Endothelial cell of umbilical vein (primary cell): ENCODE results near the gene BCCIP. TPM values are rescaled to one million over a fixed set of nuclear protein-coding genes. Genes with fewer than 3 reads are reported as not detected.

Experiments used
- BruUV-seq: library from RNA; stranded (reverse); fragments of 400-500 nt; replicated peaks from 2 replicates; lab custom pipeline; 2021; lab: Mats Ljungman, UMichigan
- CTCF ChIA-PET: fragments of 300-600, 350-600 bp; sonication (Branson Sonifier 250); formaldehyde crosslinking; loops from one replicate; lab custom pipeline; 2021; ENCODE audit warnings: antibody characterized with exemption, inconsistent platforms; lab: Charles Lee
- POLR2A ChIA-PET: fragments of 300-600, 350-600 bp; sonication (Branson Sonifier 250); formaldehyde crosslinking; loops from one replicate; lab custom pipeline; 2021; ENCODE audit warnings: antibody characterized with exemption, inconsistent platforms; lab: Charles Lee
- DNase-seq: peaks from one replicate; pipeline ENCODE4 v3.0.0-alpha.2; 2011; ENCODE audit warnings: low read depth, low spot score
- FAIRE-seq: peaks from 2 replicates; lab custom pipeline; 2011; peaks lifted over from hg19 to GRCh38; lab: Jason Lieb, UNC
- H2AFZ ChIP-seq: 2 replicates; pipeline ENCODE4 v1.6.0; 2012; ENCODE audit warnings: low read depth, low read length, control low read depth, inconsistent platforms
- H3K27ac ChIP-seq: 2 replicates; pipeline ENCODE4 v1.5.1; 2011; ENCODE audit warnings: low read depth, mild to moderate bottlenecking, control low read depth, low read length, moderate library complexity; ENCODE audit not compliant: insufficient read depth
- H3K27me3 ChIP-seq, 2 experiments: 2 replicates each; pipeline versions ENCODE4 v1.6.0 to v1.6.1; 2011; ENCODE audit warnings: low read length in 2 of 2, mixed read lengths in 1 of 2; ENCODE audit not compliant: control insufficient read depth in 2 of 2, insufficient read depth in 2 of 2
- H3K36me3 ChIP-seq, 2 experiments: 2 replicates in 1 of 2; 3 replicates in 1 of 2; pipeline ENCODE4 v1.5.1; 2011; ENCODE audit warnings: low read length in 2 of 2, mild to moderate bottlenecking in 1 of 2, moderate library complexity in 1 of 2; ENCODE audit not compliant: control insufficient read depth in 2 of 2, insufficient read depth in 2 of 2; ENCODE audit errors: extremely low read depth in 1 of 2
- H3K4me1 ChIP-seq: 3 replicates; pipeline ENCODE4 v1.5.1; 2011; ENCODE audit warnings: mild to moderate bottlenecking, low read length; ENCODE audit not compliant: control insufficient read depth, insufficient read depth; ENCODE audit errors: extremely low read depth
- H3K4me2 ChIP-seq: 2 replicates; pipeline ENCODE4 v1.6.1; 2011; ENCODE audit warnings: low read length, control low read depth, mixed read lengths; ENCODE audit not compliant: insufficient read depth
- H3K4me3 ChIP-seq, 3 experiments: fragments of 200-600 bp in 1 of 3; sonication (generic), shearing (Covaris generic) in 1 of 3; replicated peaks in 1 of 3; 2 replicates each; pipeline ENCODE4 v1.5.1; 2011 to 2016; ENCODE audit warnings: control low read depth in 3 of 3, low read length in 3 of 3, mild to moderate bottlenecking in 2 of 3, inconsistent platforms in 1 of 3, low read depth in 1 of 3, moderate library complexity in 1 of 3; ENCODE audit not compliant: insufficient read depth in 1 of 3
- H3K79me2 ChIP-seq: 2 replicates; pipeline ENCODE4 v1.6.0; 2012; ENCODE audit warnings: low read length, inconsistent platforms; ENCODE audit not compliant: control insufficient read depth, insufficient read depth
- H3K9ac ChIP-seq: replicated peaks from 2 replicates; pipeline ENCODE3; 2011; ENCODE audit warnings: low read length, control low read depth; ENCODE audit not compliant: insufficient read depth; ENCODE audit errors: extremely low read depth
- H3K9me1 ChIP-seq: replicated peaks from 3 replicates; pipeline ENCODE4 v1.6.0; 2011; ENCODE audit warnings: mild to moderate bottlenecking, low read length; ENCODE audit not compliant: control insufficient read depth, insufficient read depth; ENCODE audit errors: extremely low read depth
- H3K9me3 ChIP-seq: replicated peaks from 2 replicates; pipeline ENCODE4 v1.5.1; 2012; ENCODE audit warnings: low read length, inconsistent platforms; ENCODE audit not compliant: control insufficient read depth, insufficient read depth
- H4K20me1 ChIP-seq: replicated peaks from 2 replicates; pipeline ENCODE3; 2011; ENCODE audit warnings: mild to moderate bottlenecking, low read length; ENCODE audit not compliant: control insufficient read depth, insufficient read depth; ENCODE audit errors: extremely low read depth
- CTCF ChIP-seq, 2 donors: IDR thresholded peaks; 1 replicate in 1 of 2; 2 replicates in 1 of 2; pipeline ENCODE4 v1.5.1; 2011; ENCODE audit warnings: low read length in 2 of 2, mild to moderate bottlenecking in 2 of 2, moderate library complexity in 2 of 2, control low read depth in 1 of 2, inconsistent platforms in 1 of 2, low read depth in 1 of 2; ENCODE audit not compliant: insufficient read depth in 1 of 2; ENCODE audit errors: extremely low read depth in 1 of 2
- EZH2 ChIP-seq: IDR thresholded peaks from 2 replicates; pipeline ENCODE4 v1.6.1; 2012; ENCODE audit warnings: borderline replicate concordance, low read depth, mild to moderate bottlenecking, moderate library complexity, low read length, inconsistent platforms; ENCODE audit not compliant: severe bottlenecking
- FOS ChIP-seq: IDR thresholded peaks from 2 replicates; pipeline ENCODE4 v1.6.1; 2011; ENCODE audit warnings: mild to moderate bottlenecking, low read length, moderate library complexity, borderline replicate concordance; ENCODE audit not compliant: insufficient read depth
- GATA2 ChIP-seq: IDR thresholded peaks from 2 replicates; pipeline ENCODE4 v1.7.0; 2011; ENCODE audit warnings: low read depth, mild to moderate bottlenecking, moderate library complexity, mixed read lengths, low read length; ENCODE audit not compliant: insufficient read length, insufficient read depth
- JUN ChIP-seq: IDR thresholded peaks from 2 replicates; pipeline ENCODE4 v1.6.1; 2011; ENCODE audit warnings: borderline replicate concordance, low read depth; ENCODE audit not compliant: insufficient read length, insufficient read depth
- MAX ChIP-seq: IDR thresholded peaks from 2 replicates; pipeline ENCODE4 v1.6.1; 2011; ENCODE audit not compliant: insufficient read depth, insufficient read length
- MYC ChIP-seq: IDR thresholded peaks from one replicate; pipeline ENCODE4 v1.6.1; 2011; ENCODE audit warnings: mild to moderate bottlenecking, low read depth, low read length
- POLR2A ChIP-seq: IDR thresholded peaks from 2 replicates; pipeline ENCODE4 v1.6.1; 2012; ENCODE audit warnings: low read depth, mild to moderate bottlenecking, control low read depth, low read length
- POLR2AphosphoS5 ChIP-seq: IDR thresholded peaks from 2 replicates; pipeline ENCODE4 v1.6.1; 2012; ENCODE audit warnings: low read depth, mild to moderate bottlenecking, control low read depth, low read length, moderate library complexity; ENCODE audit not compliant: insufficient read depth
- dilution Hi-C: fragments of 300-500 bp; cut with MboI; formaldehyde crosslinking; loops from one replicate; pipeline ENCODE4 v1.15.0; 2019; ENCODE audit warnings: low sequenced_read_pairs; ENCODE audit not compliant: extremely low pct_ligation_motif_present
- intact Hi-C: fragments of 100-400 bp; cut with micrococcal nuclease; formaldehyde crosslinking; loops from one replicate; pipeline ENCODE4 v1.10.0; 2022
- polyA plus RNA-seq, 4 experiments: library from polyadenylated mRNA; depleted of rRNA in 3 of 4; stranded (reverse) in 3 of 4; unstranded in 1 of 4; fragments of >200 nt; gene quantifications; 2 replicates each; pipeline versions ENCODE4 v1.2.1 to v1.2.3, GENCODE V29; 2011 to 2012; ENCODE audit warnings: missing spikeins in 1 of 4
- total RNA-seq: library from RNA; stranded (reverse); gene quantifications from 2 replicates; pipeline ENCODE4 v1.2.3, GENCODE V29; 2021

Gene BCCIP
- total and polyA plus RNA-seq, 2 donors (not counting 3 experiments of a cell fraction or from before 2014, with no cell fraction given): 14.5 to 73.5 TPM

GRCh38 chr10:125797424-125797823 lies 25.9 kb upstream of the BCCIP start:
- Histone ChIP-seq H3K36me3 (peaks cover 2 to 22% of the 10 kb centered on the region in 2 experiments), H2AFZ (no peak overlapping the region), H3K27me3 (no peaks in the 10 kb centered on the region), H3K9me3 (no peaks in the 10 kb centered on the region), H4K20me1 (no peaks in the 10 kb centered on the region), H3K27ac (no peak overlapping the region), H3K9ac (no peak overlapping the region), H3K9me1 (no peaks in the 10 kb centered on the region), H3K4me3 (no peak overlapping the region), H3K4me2 (no peak overlapping the region), H3K79me2 (no peaks in the 10 kb centered on the region), H3K4me1 (no peaks in the 10 kb centered on the region)
- no peak for FAIRE-seq
- CTCF ChIA-PET: no interaction called here
- POLR2A ChIA-PET: no interaction called here
- no TSS peak for BruUV-seq
- intact Hi-C loops: no loop called here
- no peak for DNase-seq
- TF ChIP-seq POLR2A (no peak), GATA2 (no peak), CTCF (IDR thresholded peaks at IDR 0.05; ENCODE audit: extremely low read depth in 1 of 2, insufficient read depth in 1 of 2, low read depth in 1 of 2, low read length in 2 of 2) (no peak), EZH2 (no peak), POLR2AphosphoS5 (no peak), MYC (no peak), JUN (no peak), MAX (no peak), FOS (no peak)
- dilution Hi-C loops: no loop called here
